Tibial nerve (tissue), 4 donors: Measurements from ENCODE around the gene RFPL2.
"Not testable (repeated sequence)": the region's sequence is repeated elsewhere in the genome, so short reads cannot be mapped to it uniquely, and the experiment has no call there.

Source experiments
- CTCF ChIP-seq, 5 experiments: fragments of 200-600 bp in 3 of 5; fragments of 450-650 bp in 2 of 5; sonication (generic) in 3 of 5; IDR thresholded peaks; one replicate each; pipeline ENCODE4 v1.5.1; 2016 to 2019; ENCODE audit warnings: antibody characterized with exemption in 5 of 5, mild to moderate bottlenecking in 3 of 5, moderate library complexity in 2 of 5
- EP300 ChIP-seq, 2 donors: sonication (generic); formaldehyde crosslinking; IDR thresholded peaks; one replicate each; pipeline ENCODE4 v1.6.1; 2017; ENCODE audit warnings: antibody characterized with exemption in 2 of 2, mild to moderate bottlenecking in 1 of 2
- POLR2A ChIP-seq, 2 donors: fragments of 450-650 bp; IDR thresholded peaks; one replicate each; pipeline ENCODE4 v1.6.1; 2017; ENCODE audit warnings: antibody characterized with exemption in 2 of 2, mild to moderate bottlenecking in 2 of 2, moderate library complexity in 2 of 2

DNA sequence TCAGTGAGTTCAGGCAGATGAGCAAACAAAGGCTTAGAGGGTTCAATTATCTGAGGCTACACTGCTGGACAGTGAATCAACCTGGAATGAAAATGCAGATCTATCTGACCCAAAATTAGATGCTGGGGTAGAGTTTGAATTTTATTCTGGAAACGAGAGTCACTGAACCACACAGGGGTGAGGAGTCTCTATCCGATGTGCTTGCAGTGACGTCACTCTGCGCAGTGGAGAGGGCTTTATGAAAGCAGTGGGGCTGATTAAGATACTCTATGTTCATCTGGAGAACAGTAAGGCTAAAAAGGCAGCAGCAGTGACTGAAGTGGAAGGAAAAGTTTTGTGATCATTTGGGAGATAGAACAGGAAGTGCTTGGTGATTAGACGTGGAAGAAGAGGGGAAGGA is 44.5 kb downstream of the RFPL2 start:
- not testable (repeated sequence) for TF ChIP-seq CTCF, EP300, POLR2A (IDR thresholded peaks at IDR 0.05)
